Fibroblast of lung (primary cell): ENCODE results near the gene PRKACB.

Source experiments
- CTCF ChIP-seq, 2 donors: IDR thresholded peaks in 1 of 2; conservative IDR thresholded peaks in 1 of 2; 1 replicate in 1 of 2; 2 replicates in 1 of 2; pipeline ENCODE4 v1.5.1; 2011 to 2012; ENCODE audit warnings: low read length in 2 of 2, control low read depth in 1 of 2, inconsistent platforms in 1 of 2, low read depth in 1 of 2, mild to moderate bottlenecking in 1 of 2
- EZH2 ChIP-seq: IDR thresholded peaks from 2 replicates; pipeline ENCODE4 v1.5.1; 2012; ENCODE audit warnings: low read length, control low read depth, mild to moderate bottlenecking; ENCODE audit errors: missing control alignments

GRCh38 chr1:84242641-84243040 lies 98.6 kb downstream of the PRKACB start:
- TF ChIP-seq CTCF (conservative IDR thresholded peaks at IDR 0.05 in 1 of 2, IDR thresholded peaks at IDR 0.05 in 1 of 2; ENCODE audit: low read depth in 1 of 2, low read length in 2 of 2) (no peak), EZH2 (no peak)
